NCI-H2029 (cell line): Measurements from ENCODE around the gene QKI.
A peak's percentile ranks its signal among the peaks of the same experiment; 100 is the strongest.

Experiments
- DNase-seq: peaks from one replicate; lab custom pipeline; 2025; lab: John Stamatoyannopoulos, UW

Gene QKI

GRCh38 chr6:163487606-163488005 lies 73.1 kb downstream of the QKI start:
- no peak for DNase-seq

GRCh38 chr6:163489584-163489983 lies 75.1 kb downstream of the QKI start:
- DNase-seq, result no peak

- DNase-seq, result peak; percentile 51
Observed at GRCh38 chr6:163490826-163491577, 76.5 kb downstream of the QKI start.

DNA sequence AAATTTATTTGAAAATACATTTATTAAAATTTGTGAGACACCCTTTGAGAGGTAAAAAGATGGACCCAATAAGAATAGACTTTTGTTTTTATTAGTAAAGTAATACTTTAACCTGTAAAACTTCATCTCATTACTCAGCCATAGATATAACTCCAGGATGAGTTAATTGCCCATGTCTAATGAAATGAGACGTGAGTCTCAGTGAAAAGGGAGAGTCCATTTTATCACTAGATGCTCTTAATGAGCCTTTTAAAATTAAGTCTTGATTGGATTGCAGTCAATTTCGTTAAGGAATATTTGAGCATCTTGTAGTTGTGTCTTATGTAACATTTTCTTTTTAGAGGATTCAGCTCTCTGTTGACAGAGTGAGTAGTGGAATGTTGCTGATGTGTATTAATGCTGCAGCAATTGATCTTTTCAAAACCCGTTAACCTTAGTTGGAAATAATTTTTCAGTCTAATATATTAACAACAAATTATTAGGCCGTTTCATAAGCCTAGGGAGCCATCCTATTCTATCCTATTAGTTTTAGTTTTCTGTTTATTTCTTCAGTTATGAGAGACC lies 77.3 kb downstream of the QKI start:
- no peak for DNase-seq

GRCh38 chr6:163494279-163494727 lies 79.8 kb downstream of the QKI start:
- DNase-seq, result no peak

GRCh38 chr6:163496205-163496604 lies 81.7 kb downstream of the QKI start:
- DNase-seq, result no peak

DNA sequence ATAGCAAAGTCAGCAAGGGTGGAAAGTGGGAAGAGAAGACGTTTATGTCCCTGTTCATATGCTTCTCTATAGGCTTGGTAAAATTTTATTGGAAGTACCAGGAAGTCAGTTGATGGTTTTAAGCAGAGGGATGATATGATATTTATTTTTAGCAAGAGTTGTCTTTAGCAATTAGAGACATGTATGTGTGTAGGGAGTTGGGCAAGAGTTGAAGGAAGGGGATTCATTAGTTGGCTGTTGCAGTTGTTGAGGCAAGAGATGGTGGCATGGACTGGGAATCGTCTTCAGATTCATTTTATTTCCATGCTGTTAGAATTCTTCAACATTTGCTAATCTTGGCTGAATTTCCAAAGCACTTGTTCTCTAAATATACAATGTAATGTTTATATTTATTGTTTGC lies 85.6 kb downstream of the QKI start:
- DNase-seq, result no peak

DNA sequence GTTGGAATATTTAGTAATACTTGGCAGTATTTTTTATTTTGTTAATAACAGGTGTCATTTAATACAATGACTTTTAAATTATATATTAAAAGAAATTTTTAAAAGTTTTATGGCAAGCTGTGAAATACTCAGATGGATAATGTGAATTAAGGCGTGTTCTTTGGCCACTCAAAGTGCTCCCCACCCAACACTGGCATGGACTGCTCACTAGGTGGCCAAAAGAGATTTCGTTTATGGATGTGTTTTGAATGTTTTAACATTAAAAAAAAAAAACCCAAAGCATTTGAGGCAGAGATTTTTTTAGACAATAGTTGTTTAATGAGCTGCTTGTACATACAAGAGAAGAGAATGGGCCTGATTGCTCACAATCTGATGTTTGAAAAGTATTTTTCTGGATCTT lies 86.5 kb downstream of the QKI start:
- no peak for DNase-seq

GRCh38 chr6:163501439-163501838 lies 86.9 kb downstream of the QKI start:
- no peak for DNase-seq

DNA sequence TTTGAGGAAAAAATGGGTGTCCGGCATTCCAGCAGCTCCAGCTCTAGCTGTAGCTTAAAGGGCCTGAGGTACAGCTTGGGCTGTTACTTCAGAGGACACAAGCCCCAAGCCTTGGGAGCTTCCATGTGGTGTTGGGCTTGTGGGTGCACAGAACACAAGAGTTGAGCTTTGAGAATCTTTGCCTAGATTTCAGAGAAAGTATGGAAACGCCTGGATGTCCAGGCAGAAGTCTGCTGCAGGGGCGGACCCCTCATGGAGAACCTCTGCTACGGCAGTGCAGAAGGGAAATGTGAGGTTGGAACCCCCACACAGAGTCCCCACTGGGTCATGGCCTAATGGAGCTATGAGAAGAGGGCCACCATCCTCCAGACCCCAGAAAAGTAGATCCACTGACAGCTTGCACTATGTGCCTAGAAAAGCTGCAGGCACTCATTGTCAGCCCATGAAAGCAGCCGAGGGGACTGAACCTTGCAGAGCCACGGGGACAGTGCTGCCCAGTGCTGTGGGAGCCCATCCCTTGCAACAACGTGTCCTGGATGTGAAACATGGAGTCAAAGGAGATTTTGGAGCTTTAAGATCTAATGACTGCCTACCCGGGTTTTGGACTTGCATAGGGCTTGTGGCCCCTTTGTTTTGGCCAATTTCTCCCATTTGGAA lies 90.6 kb downstream of the QKI start:
- no peak for DNase-seq

DNA sequence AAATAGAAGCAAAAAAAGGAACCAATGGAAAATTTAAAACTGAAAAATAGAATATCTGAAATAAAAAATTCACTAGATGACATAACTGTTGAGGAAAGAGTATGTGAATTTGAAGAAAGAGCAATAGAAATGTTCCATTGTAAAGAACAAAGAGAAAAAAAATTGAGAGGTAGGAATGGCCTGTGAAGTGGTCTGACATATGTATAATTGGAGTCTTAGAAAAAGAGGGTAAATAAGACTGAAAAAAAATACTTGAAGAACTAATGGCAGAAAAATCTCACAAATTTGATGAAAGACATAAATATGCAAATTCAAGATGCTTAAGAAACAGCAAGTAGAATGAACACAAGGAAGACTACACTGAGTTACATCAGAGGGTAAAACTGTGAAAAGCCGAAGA lies 93.4 kb downstream of the QKI start:
- no peak for DNase-seq

DNA sequence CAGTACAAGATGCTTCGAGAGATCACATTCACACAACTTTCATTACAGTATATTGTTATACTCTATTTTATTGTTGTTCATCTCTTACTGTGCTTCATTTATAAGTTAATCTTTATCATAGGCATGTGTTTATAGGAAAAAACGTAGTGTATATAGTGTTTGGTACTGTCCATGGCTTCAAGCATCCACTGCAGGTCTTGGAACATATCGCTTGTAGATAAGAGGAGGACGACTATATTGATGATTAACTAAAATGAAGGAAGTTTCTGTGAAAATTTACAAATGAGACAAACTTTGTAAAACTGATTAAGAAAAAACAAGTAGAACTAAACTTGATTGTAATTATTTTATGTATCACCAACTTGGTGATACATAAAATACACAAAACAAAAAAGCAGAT lies 98.5 kb downstream of the QKI start:
- DNase-seq, result no peak

DNA sequence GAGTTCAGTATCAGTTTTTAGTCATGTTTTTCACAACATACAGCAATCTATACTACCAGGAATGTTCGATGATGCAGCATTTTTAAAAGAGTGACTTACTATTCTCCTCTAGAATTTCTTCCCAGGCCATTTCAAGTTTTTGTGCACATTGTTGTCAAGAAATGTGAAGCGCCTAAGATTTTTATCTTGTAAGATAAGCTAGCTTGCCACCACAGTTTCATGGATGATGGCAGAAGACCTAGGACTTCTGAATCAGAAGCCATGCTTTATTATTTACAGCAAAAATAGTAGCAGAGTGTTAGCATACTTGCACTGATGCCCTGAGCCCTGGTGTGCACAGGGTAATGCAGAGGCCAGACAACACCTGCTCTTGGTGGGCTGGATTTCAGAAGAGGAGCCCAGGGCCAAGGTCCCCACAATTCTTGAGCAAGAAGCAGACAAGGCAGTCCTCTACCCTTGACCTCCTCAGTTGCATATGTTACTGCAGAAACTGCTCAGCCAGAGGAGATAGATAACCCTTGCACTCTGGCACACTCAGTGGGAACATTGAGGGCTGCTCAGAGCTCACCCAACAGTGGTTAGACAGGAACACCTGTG lies 99.2 kb downstream of the QKI start:
- DNase-seq, result no peak

GRCh38 chr6:163516908-163517307 lies 102.4 kb downstream of the QKI start:
- no peak for DNase-seq

DNA sequence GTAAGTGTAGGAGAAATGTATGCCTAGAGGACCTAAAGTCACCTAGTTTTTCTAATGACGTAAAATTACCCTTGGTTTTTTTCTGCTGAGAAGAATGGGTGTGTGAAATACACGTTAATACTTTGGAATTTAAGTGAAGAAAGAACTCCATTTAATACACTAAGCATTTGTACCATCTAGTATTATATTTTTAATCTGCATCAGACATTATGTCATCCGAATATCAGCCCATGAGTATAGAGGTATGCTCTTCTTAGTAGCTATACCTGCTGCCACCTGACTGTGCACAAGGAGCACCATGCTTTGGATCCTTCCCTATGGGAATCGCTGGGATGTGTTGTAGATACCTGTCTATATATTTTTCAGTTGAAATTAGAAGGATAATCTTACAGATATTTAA lies 106.4 kb downstream of the QKI start:
- no peak for DNase-seq

DNA sequence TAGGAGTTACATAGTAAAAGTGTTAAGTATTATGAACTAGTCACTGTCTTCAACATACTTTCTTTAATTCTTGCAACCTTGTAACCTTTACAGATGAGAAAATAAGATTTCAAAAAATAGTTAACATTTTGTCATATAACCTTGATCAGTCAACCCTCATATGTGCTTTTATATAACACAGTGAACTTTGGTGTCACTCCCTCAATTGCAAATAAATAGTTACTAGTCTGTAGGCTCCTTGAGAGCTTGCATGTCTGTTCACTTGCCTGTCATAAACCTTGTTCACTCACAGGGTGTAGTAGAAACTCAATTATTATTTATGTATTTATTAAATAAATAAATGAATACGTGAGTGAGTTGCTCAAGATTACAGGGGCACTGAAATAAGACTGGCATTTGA lies 107.5 kb downstream of the QKI start:
- no peak for DNase-seq

- DNase-seq, result no peak
Observed at GRCh38 chr6:163525926-163526325, 111.4 kb downstream of the QKI start.

DNA sequence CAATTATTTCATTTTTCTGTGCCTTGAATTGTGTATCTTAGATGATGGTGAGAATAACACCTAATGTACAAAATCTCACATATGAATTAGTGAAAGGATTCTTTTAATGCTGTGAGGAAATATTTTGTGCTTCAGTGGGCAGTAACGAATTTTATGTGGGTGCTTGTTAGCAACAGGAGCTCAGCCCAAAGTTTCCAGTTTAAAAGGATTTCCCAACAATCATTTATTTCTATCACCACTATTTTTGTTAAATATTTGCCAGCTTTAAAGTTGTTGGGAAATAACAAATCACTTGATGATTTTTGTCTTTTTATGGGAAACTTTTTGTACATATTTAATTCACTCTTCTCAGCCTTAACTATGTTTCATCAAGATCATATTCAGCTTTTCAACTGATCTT lies 111.8 kb downstream of the QKI start:
- no peak for DNase-seq

- no peak for DNase-seq
Observed at GRCh38 chr6:163527291-163527690, 112.8 kb downstream of the QKI start.

DNA sequence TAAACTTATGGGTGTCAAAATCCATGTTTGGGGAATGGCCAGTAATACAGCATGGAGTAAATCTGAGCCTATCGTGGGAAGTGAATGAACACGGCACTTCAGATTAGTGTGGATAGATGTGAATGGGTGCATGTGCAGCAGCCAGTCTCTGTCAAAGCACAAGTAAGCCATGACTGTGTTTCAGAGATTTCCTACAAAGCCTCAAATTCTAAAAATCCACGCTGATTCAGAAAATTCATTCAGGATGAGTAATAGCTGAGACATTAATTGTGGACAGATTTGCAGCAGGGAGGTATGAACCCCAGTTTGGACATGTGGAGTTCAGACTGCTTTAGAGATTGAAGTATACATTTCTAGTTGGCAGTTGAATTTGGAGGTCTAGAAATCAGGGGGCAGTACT lies 115.1 kb downstream of the QKI start:
- no peak for DNase-seq

DNA sequence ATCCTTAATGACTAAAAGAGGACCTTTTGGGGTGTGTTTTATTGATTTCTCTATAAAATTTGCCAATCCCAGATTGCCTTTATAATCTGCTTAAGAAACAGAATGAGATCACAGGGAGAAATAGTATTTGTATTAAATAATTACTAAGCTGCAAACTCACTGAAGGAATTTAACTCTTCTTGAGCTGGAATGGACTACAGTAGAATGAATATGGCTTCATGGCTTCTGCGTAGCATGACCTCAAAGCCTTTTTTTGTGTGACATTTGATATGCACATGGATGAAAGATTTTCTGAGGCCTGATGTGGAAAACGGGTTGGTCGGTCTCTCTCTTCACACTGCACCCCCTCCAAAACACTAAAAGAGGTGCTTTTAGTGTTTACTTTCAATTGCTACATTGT lies 115.9 kb downstream of the QKI start:
- DNase-seq, result no peak

- no peak for DNase-seq
Observed at GRCh38 chr6:163531122-163531521, 116.6 kb downstream of the QKI start.

DNA sequence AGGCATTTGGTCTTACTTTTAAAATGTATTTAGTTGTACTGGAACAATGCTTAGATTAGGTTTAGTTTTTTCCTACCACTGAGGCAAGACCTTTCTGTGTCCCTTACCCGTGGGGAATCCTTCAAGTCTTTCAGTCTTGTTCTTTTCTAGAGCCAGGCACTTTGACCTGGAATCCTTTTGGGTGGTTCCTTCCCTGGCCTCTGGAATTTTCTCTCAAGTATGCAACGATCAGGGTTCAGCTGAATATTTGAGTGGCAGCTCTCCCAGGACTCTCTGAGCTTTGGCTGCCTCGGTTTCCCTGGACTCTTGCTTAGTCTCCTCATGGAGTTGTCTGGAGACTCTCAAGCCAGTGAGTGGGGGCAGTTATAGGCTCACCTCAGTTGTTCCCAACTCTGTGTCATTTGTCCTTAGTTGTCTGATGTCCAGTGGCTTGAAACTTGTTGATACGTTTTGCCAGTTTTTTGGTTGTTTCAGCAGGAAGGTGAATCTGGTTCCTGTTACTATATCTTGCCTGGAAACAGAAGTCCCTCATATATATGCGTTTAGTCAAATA lies 118.1 kb downstream of the QKI start:
- DNase-seq, result no peak
